Chondrocyte (in vitro differentiated cells): ENCODE measurements around the gene PSORS1C1. TPM values are rescaled to one million over a fixed set of nuclear protein-coding genes. Genes with fewer than 3 reads are reported as not detected.

ENCODE experiments used
- DNase-seq: peaks from one replicate; pipeline ENCODE4 v3.0.0; 2021; ENCODE audit warnings: mixed read lengths, low spot score
- H3K27ac Mint-ChIP-seq: one replicate; pipeline ENCODE4 v1.8.0; 2021; ENCODE audit warnings: mild to moderate bottlenecking, moderate library complexity, mixed read lengths; ENCODE audit not compliant: unreplicated experiment
- H3K27me3 Mint-ChIP-seq: 2 replicates; pipeline ENCODE4 v1.8.0; 2021; ENCODE audit warnings: low read depth, mixed read lengths
- H3K36me3 Mint-ChIP-seq: 2 replicates; pipeline ENCODE4 v1.8.0; 2021; ENCODE audit warnings: low read depth, mixed read lengths
- H3K4me1 Mint-ChIP-seq: 2 replicates; pipeline ENCODE4 v1.8.0; 2021; ENCODE audit warnings: low read depth, mild to moderate bottlenecking, mixed read lengths
- H3K4me3 Mint-ChIP-seq: one replicate; pipeline ENCODE4 v1.8.0; 2021; ENCODE audit warnings: mild to moderate bottlenecking, moderate library complexity, mixed read lengths; ENCODE audit not compliant: unreplicated experiment
- H3K9me3 Mint-ChIP-seq: 2 replicates; pipeline ENCODE4 v1.8.0; 2021; ENCODE audit warnings: low read depth, mixed read lengths
- CTCF ChIP-seq: fragments of 200-600 bp; sonication (generic); IDR thresholded peaks from 2 replicates; pipeline ENCODE4 v1.5.0; 2021; ENCODE audit warnings: antibody characterized with exemption, mild to moderate bottlenecking, moderate library complexity
- total RNA-seq: library from RNA; stranded (reverse); gene quantifications from 3 replicates; pipeline ENCODE4 v1.2.1, GENCODE V29; 2021

The PSORS1C1 gene
- total RNA-seq, 1 donor from 2014 or later: 5.5 TPM

GRCh38 chr6:31096656-31097055, 17.9 kb upstream of the PSORS1C1 start:
- peak; percentile 29 for DNase-seq
- Mint-ChIP-seq H3K4me1 (peaks cover 2% of the 10 kb centered on the region), H3K4me3 (no peak overlapping the region), H3K36me3 (peaks cover 3% of the 10 kb centered on the region), H3K27ac (no peak overlapping the region), H3K9me3 (no peaks in the 10 kb centered on the region), H3K27me3 (peaks cover 9% of the 10 kb centered on the region)
- TF ChIP-seq CTCF: no peak

- TF ChIP-seq CTCF: no peak
- H3K27ac Mint-ChIP-seq: no peak overlapping the region
- H3K27me3 Mint-ChIP-seq: peaks cover 12% of the 10 kb centered on the region
- no peak for DNase-seq
- no peaks in the 10 kb centered on the region for H3K9me3 Mint-ChIP-seq
- H3K4me3 Mint-ChIP-seq: no peak overlapping the region
- peaks cover 2% of the 10 kb centered on the region for H3K4me1 Mint-ChIP-seq
- H3K36me3 Mint-ChIP-seq: peaks cover 3% of the 10 kb centered on the region
These were observed 16.1 kb upstream of the PSORS1C1 start for GRCh38 chr6:31098449-31098938.

GRCh38 chr6:31103136-31103535, 11.5 kb upstream of the PSORS1C1 start:
- Mint-ChIP-seq H3K4me1 (no peaks in the 10 kb centered on the region), H3K9me3 (no peaks in the 10 kb centered on the region), H3K36me3 (peaks cover 3% of the 10 kb centered on the region)

GRCh38 chr6:31107052-31107451, 7.5 kb upstream of the PSORS1C1 start:
- H3K36me3 Mint-ChIP-seq: no peaks in the 10 kb centered on the region
- no peaks in the 10 kb centered on the region for H3K4me1 Mint-ChIP-seq
- no peaks in the 10 kb centered on the region for H3K9me3 Mint-ChIP-seq
- no peak overlapping the region for H3K4me3 Mint-ChIP-seq
- H3K27ac Mint-ChIP-seq: no peak overlapping the region
- H3K27me3 Mint-ChIP-seq: peaks cover 28% of the 10 kb centered on the region
- no peak for DNase-seq
- no peak for TF ChIP-seq CTCF

More at GRCh38 chr6:31103136-31103535, 11.5 kb upstream of the PSORS1C1 start:
- Mint-ChIP-seq H3K27ac (no peak overlapping the region), H3K4me3 (no peak overlapping the region), H3K27me3 (peaks cover 18% of the 10 kb centered on the region)
- no peak for TF ChIP-seq CTCF
- DNase-seq: no peak

GRCh38 chr6:31110825-31111582, 3.6 kb upstream of the PSORS1C1 start:
- H3K27me3 Mint-ChIP-seq: peaks cover 24% of the 10 kb centered on the region
- no peak overlapping the region for H3K27ac Mint-ChIP-seq
- peak; percentile 48 for DNase-seq
- no peaks in the 10 kb centered on the region for H3K36me3 Mint-ChIP-seq
- TF ChIP-seq CTCF: no peak
- H3K9me3 Mint-ChIP-seq: no peaks in the 10 kb centered on the region
- peaks cover 33% of the 10 kb centered on the region for H3K4me1 Mint-ChIP-seq
- no peak overlapping the region for H3K4me3 Mint-ChIP-seq
